Measurements from ENCODE around the gene OST4.

OST4 gene

DNA sequence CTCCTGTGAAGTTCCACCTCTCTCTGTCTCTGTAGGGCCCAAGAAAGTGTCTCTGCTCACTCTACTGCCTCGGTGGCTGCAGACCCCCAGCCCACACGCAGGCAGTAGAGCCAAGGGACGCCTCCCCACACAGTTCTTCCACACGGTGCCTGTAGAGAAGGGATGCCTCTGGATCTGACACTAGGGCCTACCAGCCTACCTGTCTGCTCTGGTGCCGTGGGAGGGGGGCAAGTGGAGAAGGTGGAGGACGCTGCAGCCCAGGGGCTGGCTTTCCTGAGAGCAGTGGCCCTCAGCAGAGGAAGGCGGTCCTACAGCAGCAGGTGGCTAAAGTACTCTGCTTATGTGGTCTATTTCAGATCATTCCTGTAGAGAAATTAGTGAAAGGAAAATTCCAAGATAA, 47.7 kb downstream of the OST4 start:
- DNase-seq: no peak

DNA sequence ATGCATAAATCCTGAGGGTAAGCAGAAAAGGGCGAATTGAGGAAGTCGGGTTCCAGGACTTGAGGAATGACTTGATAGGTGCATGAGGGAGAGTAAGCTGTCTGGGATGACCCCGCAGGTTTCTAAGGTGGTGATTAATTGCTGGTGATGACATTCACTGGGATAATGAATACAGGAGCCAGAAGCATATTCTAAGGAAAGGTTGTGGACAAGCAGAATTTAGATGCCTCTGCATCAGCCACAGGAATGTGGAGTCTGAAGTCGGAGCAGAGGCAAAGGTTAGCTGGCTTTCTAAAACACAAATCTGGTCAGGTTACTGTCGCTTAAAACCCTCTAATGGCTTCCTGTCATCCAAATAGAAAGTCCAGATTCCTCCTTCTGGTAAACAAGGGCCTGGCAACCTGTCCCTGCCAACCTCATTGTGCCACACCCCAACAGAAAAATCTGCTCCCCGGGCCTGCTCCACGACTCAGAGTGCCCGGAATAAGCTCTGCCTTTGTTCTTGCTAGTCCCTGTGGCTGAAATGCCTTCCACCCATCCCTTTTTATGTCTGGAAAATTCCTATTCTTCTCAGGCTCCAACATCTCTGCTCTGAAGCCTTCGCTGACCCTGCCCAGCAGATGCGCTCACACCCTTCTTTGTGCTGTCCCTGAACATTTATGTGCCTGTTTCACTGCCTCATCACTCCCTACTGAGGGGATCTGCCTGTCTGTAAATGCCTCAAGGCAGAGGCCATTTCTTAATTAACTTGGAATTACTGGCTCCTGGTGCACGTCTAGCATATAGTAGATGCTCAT, 50.0 kb downstream of the OST4 start:
- DNase-seq: no peak

Measured in NCI-H82 (cell line).